Thyroid gland (tissue), 4 donors: ENCODE results near the gene STK33. TPM values are rescaled to one million over a fixed set of nuclear protein-coding genes. Genes with fewer than 3 reads are reported as not detected.

Experiments used
- DNase-seq, 2 donors: peaks; one replicate each; pipeline ENCODE4 v3.0.0-alpha.2; 2019
- H3K27ac ChIP-seq, 3 donors: fragments of 200-600 bp; sonication (generic); 1 replicate in 2 of 3; 2 replicates in 1 of 3; pipeline ENCODE4 v1.5.1; 2016 to 2019; ENCODE audit warnings: mild to moderate bottlenecking in 1 of 3, moderate library complexity in 1 of 3
- H3K27me3 ChIP-seq: fragments of 200-600 bp; sonication (generic); one replicate; pipeline ENCODE4 v1.5.1; 2019
- H3K36me3 ChIP-seq, 2 donors: fragments of 200-600 bp; sonication (generic); one replicate each; pipeline ENCODE4 v1.5.1; 2016 to 2019
- H3K4me1 ChIP-seq, 2 donors: fragments of 200-600 bp; sonication (generic); one replicate each; pipeline ENCODE4 v1.5.1; 2017 to 2019
- H3K4me3 ChIP-seq, 3 donors: fragments of 200-600 bp; sonication (generic); replicated peaks in 1 of 3; 1 replicate in 2 of 3; 2 replicates in 1 of 3; pipeline ENCODE4 v1.5.1; 2016; ENCODE audit warnings: mild to moderate bottlenecking in 1 of 3
- H3K9me3 ChIP-seq: fragments of 200-600 bp; sonication (generic); one replicate; pipeline ENCODE4 v1.5.1; 2017
- POLR2A ChIP-seq, 2 donors: fragments of 450-650 bp; IDR thresholded peaks; one replicate each; pipeline ENCODE4 v1.6.1; 2017; ENCODE audit warnings: antibody characterized with exemption in 2 of 2, mild to moderate bottlenecking in 2 of 2, moderate library complexity in 1 of 2
- WGBS, 2 donors: methylation state at CpG; one replicate each; pipeline ENCODE4 v1.1.5; 2017; 5-methylcytosine and 5-hydroxymethylcytosine counted together
- intact Hi-C: fragments of 100-400 bp; cut with DNase I; formaldehyde crosslinking; loops from one replicate; pipeline ENCODE4 v1.15.1; 2023
- total RNA-seq, 4 donors: library from RNA; depleted of rRNA; stranded (reverse); fragments of >200 nt; gene quantifications; one replicate each; pipeline ENCODE4 v1.2.3, GENCODE V29; 2016
- TF ChIP-seq, protein P1 (sequence below), 6 experiments: fragments of 200-600 bp in 3 of 6; fragments of 450-650 bp in 3 of 6; sonication (generic) in 3 of 6; IDR thresholded peaks; one replicate each; pipeline ENCODE4 v1.5.1; 2016 to 2019; ENCODE audit warnings: antibody characterized with exemption in 6 of 6, mild to moderate bottlenecking in 2 of 6, inconsistent platforms in 1 of 6, moderate library complexity in 1 of 6

STK33 gene
- total RNA-seq, 4 donors from 2014 or later = 29.3 to 49.8 (median 39.9) TPM

DNA sequence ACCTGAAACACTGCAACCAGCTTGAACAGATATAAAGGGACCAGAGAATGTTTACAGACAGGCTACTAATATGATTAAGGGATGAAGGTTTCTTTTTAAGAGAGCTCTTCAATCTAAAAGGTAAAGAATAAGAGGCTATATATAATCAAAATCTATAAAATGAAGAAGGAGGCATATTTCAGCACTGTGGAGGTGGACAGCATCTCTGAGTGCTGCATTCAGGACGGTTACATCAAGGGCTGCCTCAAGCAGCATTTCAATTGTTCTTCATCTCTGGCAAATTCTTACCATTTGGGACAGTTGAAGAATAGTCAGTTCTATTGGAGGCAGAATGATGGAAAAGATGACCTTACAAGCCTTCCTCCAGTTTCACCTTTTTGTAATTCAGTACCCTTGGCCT lies 190.7 kb downstream of the STK33 start:
- no peak for DNase-seq
- WGBS, 2 donors = 39 to 41% methylated on average over 1 of the region's 1 CpG
- H3K4me1 ChIP-seq = no peaks in the 10 kb centered on the region
- H3K9me3 ChIP-seq = no peaks in the 10 kb centered on the region
- H3K27ac ChIP-seq = no peak overlapping the region
- TF ChIP-seq, protein P1, sequence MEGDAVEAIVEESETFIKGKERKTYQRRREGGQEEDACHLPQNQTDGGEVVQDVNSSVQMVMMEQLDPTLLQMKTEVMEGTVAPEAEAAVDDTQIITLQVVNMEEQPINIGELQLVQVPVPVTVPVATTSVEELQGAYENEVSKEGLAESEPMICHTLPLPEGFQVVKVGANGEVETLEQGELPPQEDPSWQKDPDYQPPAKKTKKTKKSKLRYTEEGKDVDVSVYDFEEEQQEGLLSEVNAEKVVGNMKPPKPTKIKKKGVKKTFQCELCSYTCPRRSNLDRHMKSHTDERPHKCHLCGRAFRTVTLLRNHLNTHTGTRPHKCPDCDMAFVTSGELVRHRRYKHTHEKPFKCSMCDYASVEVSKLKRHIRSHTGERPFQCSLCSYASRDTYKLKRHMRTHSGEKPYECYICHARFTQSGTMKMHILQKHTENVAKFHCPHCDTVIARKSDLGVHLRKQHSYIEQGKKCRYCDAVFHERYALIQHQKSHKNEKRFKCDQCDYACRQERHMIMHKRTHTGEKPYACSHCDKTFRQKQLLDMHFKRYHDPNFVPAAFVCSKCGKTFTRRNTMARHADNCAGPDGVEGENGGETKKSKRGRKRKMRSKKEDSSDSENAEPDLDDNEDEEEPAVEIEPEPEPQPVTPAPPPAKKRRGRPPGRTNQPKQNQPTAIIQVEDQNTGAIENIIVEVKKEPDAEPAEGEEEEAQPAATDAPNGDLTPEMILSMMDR (IDR thresholded peaks at IDR 0.05) = no peak
- TF ChIP-seq POLR2A (IDR thresholded peaks at IDR 0.05) = no peak
- H3K27me3 ChIP-seq = no peaks in the 10 kb centered on the region
- H3K36me3 ChIP-seq = no peaks in the 10 kb centered on the region
- intact Hi-C loops = no loop called here
- H3K4me3 ChIP-seq = no peak overlapping the region

DNA sequence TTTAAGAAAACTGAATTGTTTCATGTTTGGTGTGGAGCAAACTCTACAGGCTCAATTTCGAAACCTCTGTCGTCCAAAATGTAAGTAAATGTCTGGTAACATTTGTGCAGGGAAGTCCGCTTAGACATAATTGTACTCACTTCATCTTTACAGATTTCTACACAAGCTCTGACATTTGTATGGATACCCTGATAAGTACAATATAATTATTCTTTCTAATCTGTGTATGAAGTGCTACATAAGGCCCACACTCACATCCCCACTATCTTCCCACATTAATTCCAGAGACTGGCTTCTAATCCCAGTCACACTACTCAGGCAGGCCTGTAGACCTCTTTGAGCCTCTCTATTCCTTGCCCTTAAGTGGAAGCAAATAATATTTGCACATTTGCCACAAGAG lies 201.1 kb downstream of the STK33 start:
- Histone ChIP-seq H3K9me3 (no peaks in the 10 kb centered on the region), H3K4me1 (peaks cover 20 to 26% of the 10 kb centered on the region in 2 donors), H3K27me3 (no peaks in the 10 kb centered on the region), H3K4me3 (no peak overlapping the region), H3K27ac (no peak overlapping the region), H3K36me3 (no peaks in the 10 kb centered on the region)
- intact Hi-C loops = no loop called here
- DNase-seq = no peak
- WGBS, 2 donors = 88 to 96% methylated on average over 3 of the region's 3 CpGs
- TF ChIP-seq, protein P1 (IDR thresholded peaks at IDR 0.05) = no peak
- no peak for TF ChIP-seq POLR2A (IDR thresholded peaks at IDR 0.05)

DNA sequence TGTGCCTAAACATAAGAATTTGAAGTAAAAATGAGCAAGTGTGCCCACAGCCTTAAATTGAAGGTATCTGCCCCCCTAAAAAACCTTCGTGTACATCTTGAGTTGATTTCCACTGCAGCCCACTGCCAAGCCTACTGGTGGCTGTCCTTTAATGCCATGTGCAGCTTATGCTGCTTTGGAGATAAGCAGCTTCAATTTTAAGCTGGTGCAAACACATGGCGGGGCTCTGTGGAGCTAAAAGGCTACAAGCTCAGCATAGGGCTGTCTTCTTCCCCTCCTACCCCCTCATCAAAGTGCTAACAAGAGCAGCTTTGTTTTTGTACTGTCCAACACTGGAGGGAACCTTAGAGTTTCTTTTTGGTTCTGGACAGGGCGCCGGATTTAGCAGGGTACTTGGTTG lies 201.9 kb downstream of the STK33 start:
- intact Hi-C loops = no loop called here
- TF ChIP-seq POLR2A (IDR thresholded peaks at IDR 0.05) = no peak
- TF ChIP-seq, protein P1 (IDR thresholded peaks at IDR 0.05) = no peak
- WGBS, 2 donors = 77 to 90% methylated on average over 4 of the region's 4 CpGs
- H3K27me3 ChIP-seq = no peaks in the 10 kb centered on the region
- no peak overlapping the region for H3K27ac ChIP-seq
- H3K36me3 ChIP-seq = no peaks in the 10 kb centered on the region
- no peak overlapping the region for H3K4me3 ChIP-seq
- peaks cover 26 to 33% of the 10 kb centered on the region in 2 donors for H3K4me1 ChIP-seq
- H3K9me3 ChIP-seq = no peaks in the 10 kb centered on the region
- no peak for DNase-seq

DNA sequence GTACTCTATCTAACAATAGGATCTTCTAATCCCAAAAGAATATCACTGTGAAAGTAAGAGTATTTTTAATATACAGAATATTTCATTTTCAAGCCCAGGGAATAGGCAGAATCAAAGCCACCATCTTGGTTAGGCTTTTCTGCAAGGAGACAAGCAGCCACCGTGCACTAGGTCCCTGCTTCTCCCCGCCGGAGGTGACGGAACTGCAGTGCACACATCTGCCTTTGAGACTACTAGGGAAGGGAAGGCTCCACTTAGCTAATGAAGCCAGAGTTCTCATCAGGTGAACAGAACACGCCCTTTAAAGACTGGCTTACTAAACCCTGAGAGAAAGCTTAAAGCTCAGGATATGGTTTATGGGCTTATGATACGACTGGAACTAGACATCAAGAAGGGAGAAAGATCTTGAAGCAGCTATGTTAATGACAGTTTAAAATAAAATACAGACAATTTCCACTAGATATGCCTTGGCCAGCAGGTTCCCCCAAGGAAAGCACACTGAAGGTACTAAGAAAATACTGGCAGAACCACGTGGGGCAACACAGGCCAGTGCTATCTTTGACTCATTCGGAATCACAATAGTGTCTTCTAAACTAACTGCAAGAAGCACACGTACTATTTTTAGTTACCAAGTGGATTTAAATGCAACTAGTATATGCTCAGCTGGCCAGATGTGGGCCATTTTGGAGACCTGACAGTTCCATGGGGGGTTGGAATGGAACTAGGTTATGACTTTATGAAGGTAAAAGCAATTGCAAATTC lies 203.0 kb downstream of the STK33 start:
- H3K27me3 ChIP-seq = no peaks in the 10 kb centered on the region
- no peak overlapping the region for H3K27ac ChIP-seq
- no peak overlapping the region for H3K4me3 ChIP-seq
- no peak for TF ChIP-seq POLR2A (IDR thresholded peaks at IDR 0.05)
- TF ChIP-seq, protein P1 (IDR thresholded peaks at IDR 0.05) = no peak
- DNase-seq = no peak
- H3K4me1 ChIP-seq = peaks cover 37 to 44% of the 10 kb centered on the region in 2 donors
- H3K36me3 ChIP-seq = no peaks in the 10 kb centered on the region
- intact Hi-C loops = no loop called here
- 94 to 95% methylated on average over 9 of the region's 9 CpGs for WGBS, 2 donors
- H3K9me3 ChIP-seq = no peaks in the 10 kb centered on the region
